Liver (tissue), 9 donors: Measurements from ENCODE around the gene ZFAND3. TPM values are rescaled to one million over a fixed set of nuclear protein-coding genes. Genes with fewer than 3 reads are reported as not detected.

Experiments used
- DNase-seq: peaks from one replicate; pipeline ENCODE4 v3.0.0-alpha.2; 2017; ENCODE audit warnings: low spot score
- H3K27ac ChIP-seq, 2 donors: one replicate each; pipeline ENCODE4 v1.7.0; 2013; ENCODE audit warnings: inconsistent platforms in 2 of 2, low read length in 2 of 2, control low read depth in 1 of 2, low read depth in 1 of 2, mild to moderate bottlenecking in 1 of 2
- H3K27me3 ChIP-seq, 4 donors: one replicate each; pipeline versions ENCODE4 v1.6.1 to v1.7.0; 2013; ENCODE audit warnings: low read length in 3 of 4, inconsistent platforms in 1 of 4, mild to moderate bottlenecking in 1 of 4, moderate library complexity in 1 of 4; ENCODE audit not compliant: control insufficient read depth in 4 of 4, insufficient read depth in 4 of 4
- H3K36me3 ChIP-seq, 4 donors: one replicate each; pipeline versions ENCODE4 v1.6.1 to v1.7.0; 2013; ENCODE audit warnings: low read length in 3 of 4, mild to moderate bottlenecking in 3 of 4, low read depth in 1 of 4, moderate library complexity in 1 of 4; ENCODE audit not compliant: control insufficient read depth in 4 of 4, insufficient read depth in 3 of 4
- H3K4me1 ChIP-seq, 4 donors: one replicate each; pipeline versions ENCODE4 v1.6.1 to v1.7.0; 2013; ENCODE audit warnings: low read length in 3 of 4, mild to moderate bottlenecking in 3 of 4, moderate library complexity in 1 of 4; ENCODE audit not compliant: control insufficient read depth in 4 of 4, insufficient read depth in 4 of 4
- H3K4me3 ChIP-seq, 3 donors: one replicate each; pipeline versions ENCODE4 v1.6.1 to v1.7.0; 2013; ENCODE audit warnings: low read length in 3 of 3, control low read depth in 1 of 3, low read depth in 1 of 3, mild to moderate bottlenecking in 1 of 3
- H3K9ac ChIP-seq, 2 donors: one replicate each; pipeline ENCODE4 v1.7.0; 2013; ENCODE audit warnings: low read length in 2 of 2, mild to moderate bottlenecking in 2 of 2, moderate library complexity in 2 of 2, control low read depth in 1 of 2, low read depth in 1 of 2
- H3K9me3 ChIP-seq, 4 donors: one replicate each; pipeline versions ENCODE4 v1.6.1 to v1.7.0; 2013; ENCODE audit warnings: low read length in 3 of 4; ENCODE audit not compliant: control insufficient read depth in 4 of 4
- ATF3 ChIP-seq: IDR thresholded peaks from 2 replicates; pipeline ENCODE4 v1.6.1; 2016; ENCODE audit warnings: antibody characterized with exemption
- CTCF ChIP-seq: fragments of 150-350 bp; IDR thresholded peaks from 2 replicates; pipeline ENCODE4 v1.5.1; 2017; ENCODE audit warnings: improper control_type of control experiment, low read depth, low read length; ENCODE audit not compliant: missing input control
- HNF4A ChIP-seq, 2 donors: conservative IDR thresholded peaks; 2 replicates each; pipeline ENCODE4 v1.6.1; 2016; ENCODE audit warnings: antibody characterized with exemption in 2 of 2, mild to moderate bottlenecking in 2 of 2
- HNF4G ChIP-seq: IDR thresholded peaks from 2 replicates; pipeline ENCODE4 v1.6.1; 2016; ENCODE audit warnings: antibody characterized with exemption
- JUND ChIP-seq, 2 donors: IDR thresholded peaks; 2 replicates each; pipeline ENCODE4 v1.6.1; 2016; ENCODE audit warnings: antibody characterized with exemption in 2 of 2
- MAX ChIP-seq: IDR thresholded peaks from 2 replicates; pipeline ENCODE4 v1.6.1; 2016; ENCODE audit warnings: antibody characterized with exemption
- RAD21 ChIP-seq, 2 donors: IDR thresholded peaks; 2 replicates each; pipeline ENCODE4 v1.6.1; 2016; ENCODE audit warnings: antibody characterized with exemption in 2 of 2, mild to moderate bottlenecking in 2 of 2
- REST ChIP-seq: IDR thresholded peaks from 2 replicates; pipeline ENCODE4 v1.6.1; 2016; ENCODE audit warnings: antibody characterized with exemption, mild to moderate bottlenecking
- RXRA ChIP-seq, 2 donors: IDR thresholded peaks; 2 replicates each; pipeline ENCODE4 v1.6.1; 2017 to 2018; ENCODE audit warnings: antibody characterized with exemption in 2 of 2, mild to moderate bottlenecking in 1 of 2
- SP1 ChIP-seq: IDR thresholded peaks from 2 replicates; pipeline ENCODE4 v1.6.1; 2018; ENCODE audit warnings: antibody characterized with exemption, mild to moderate bottlenecking
- TAF1 ChIP-seq: conservative IDR thresholded peaks from 2 replicates; pipeline ENCODE4 v1.6.1; 2016; ENCODE audit warnings: antibody characterized with exemption, mild to moderate bottlenecking
- YY1 ChIP-seq: IDR thresholded peaks from 2 replicates; pipeline ENCODE4 v1.6.1; 2016; ENCODE audit warnings: antibody characterized with exemption, mild to moderate bottlenecking
- WGBS: extraction: QIAGEN DNeasy Blood & Tissue Kit; methylation state at CpG from one replicate; pipeline ENCODE4 v1.1.7; 2013; 5-methylcytosine and 5-hydroxymethylcytosine counted together
- polyA plus RNA-seq, 2 donors: library from polyadenylated mRNA; stranded (reverse) in 1 of 2; unstranded in 1 of 2; fragments of 200-250 nt in 1 of 2; fragments of >200 nt in 1 of 2; fragmentation: Nextera tagmentation in 1 of 2; extraction: Ambion mirVana in 1 of 2; gene quantifications; one replicate each; pipeline versions ENCODE4 v1.2.1 to v1.2.3, GENCODE V29; 2013 to 2015
- total RNA-seq, 2 donors: library from RNA; depleted of rRNA; stranded (reverse); fragments of >200 nt; gene quantifications; one replicate each; pipeline ENCODE4 v1.2.3, GENCODE V29; 2014
- donor health status: healthy.
- donor health status: healthy.
- donor health status: healthy.
- donor health status: healthy.
- donor health status: healthy.

The ZFAND3 gene
- total and polyA plus RNA-seq, 4 donors, result 7.7 to 37.5 (median 23.1) TPM

GRCh38 chr6:37850260-37850659 lies 30.7 kb downstream of the ZFAND3 start:
- peaks cover 14 to 53% (median 36%) of the 10 kb centered on the region in 4 donors for H3K4me1 ChIP-seq

GRCh38 chr6:37850728-37851285 lies 31.3 kb downstream of the ZFAND3 start:
- H3K36me3 ChIP-seq, result no peaks in the 10 kb centered on the region
- H3K27me3 ChIP-seq, result no peaks in the 10 kb centered on the region
- no peaks in the 10 kb centered on the region for H3K9me3 ChIP-seq
- DNase-seq, result no peak
- no peak overlapping the region for H3K27ac ChIP-seq
- H3K4me1 ChIP-seq, result peaks cover 14 to 48% (median 31%) of the 10 kb centered on the region in 4 donors
- H3K4me3 ChIP-seq, result no peak overlapping the region
- 88% methylated on average over 9 of the region's 9 CpGs for WGBS
- TF ChIP-seq TAF1 (no peak), HNF4G (no peak), CTCF (no peak), SP1 (no peak), MAX (no peak), REST (no peak), RAD21 (IDR thresholded peaks at IDR 0.05) (no peak), YY1 (no peak), HNF4A (conservative IDR thresholded peaks at IDR 0.05) (no peak)
- H3K9ac ChIP-seq, result no peak overlapping the region

More at GRCh38 chr6:37850260-37850659, 30.7 kb downstream of the ZFAND3 start:
- Histone ChIP-seq H3K27ac (no peak overlapping the region), H3K36me3 (no peaks in the 10 kb centered on the region), H3K9me3 (no peaks in the 10 kb centered on the region), H3K4me3 (no peak overlapping the region), H3K9ac (no peak overlapping the region), H3K27me3 (no peaks in the 10 kb centered on the region)
- no peak for DNase-seq
- WGBS, result 63% methylated on average over 4 of the region's 4 CpGs
- no peak for TF ChIP-seq REST
- TF ChIP-seq TAF1, result no peak
- TF ChIP-seq ATF3, result no peak
- TF ChIP-seq JUND (IDR thresholded peaks at IDR 0.05), result no peak
- TF ChIP-seq SP1, result no peak
- no peak for TF ChIP-seq CTCF
- no peak for TF ChIP-seq RXRA (IDR thresholded peaks at IDR 0.05)
